GM13976 (cell line): ENCODE results near the gene RYR1.

Experiments used
- DNase-seq: peaks from one replicate; pipeline ENCODE4 v3.0.0; 2012; ENCODE audit warnings: low spot score
- CTCF ChIP-seq: IDR thresholded peaks from 2 replicates; pipeline ENCODE4 v1.5.1; 2012; ENCODE audit warnings: borderline replicate concordance, mild to moderate bottlenecking; ENCODE audit not compliant: insufficient read depth; ENCODE audit errors: extremely low read depth, missing control alignments, control extremely low read depth
- in situ Hi-C: fragments of 300-500 bp; cut with MboI; formaldehyde crosslinking; loops from one replicate; pipeline ENCODE4 v1.12.0; 2022; ENCODE audit warnings: low sequenced_read_pairs, mixed read lengths, inconsistent platforms; ENCODE audit not compliant: unreplicated experiment

The RYR1 gene

GRCh38 chr19:38485541-38486285 is 52.2 kb downstream of the RYR1 start:
- no peak for TF ChIP-seq CTCF
- in situ Hi-C loops: no loop called here
- no peak for DNase-seq

GRCh38 chr19:38486731-38487336 is 53.3 kb downstream of the RYR1 start:
- DNase-seq: no peak
- in situ Hi-C loops: no loop called here

GRCh38 chr19:38488096-38488495 is 54.6 kb downstream of the RYR1 start:
- in situ Hi-C loops: no loop called here
- no peak for DNase-seq
- no peak for TF ChIP-seq CTCF

More at GRCh38 chr19:38486731-38487336, 53.3 kb downstream of the RYR1 start:
- TF ChIP-seq CTCF: no peak

- no peak for TF ChIP-seq CTCF
- no peak for DNase-seq
- in situ Hi-C loops: no loop called here
These were observed 55.4 kb downstream of the RYR1 start for GRCh38 chr19:38488776-38489481.

- TF ChIP-seq CTCF: no peak
- no peak for DNase-seq
- in situ Hi-C loops: no loop called here
These were observed 57.4 kb downstream of the RYR1 start for GRCh38 chr19:38490861-38491260.

- in situ Hi-C loops: no loop called here
- no peak for DNase-seq
- TF ChIP-seq CTCF: no peak
These were observed 58.8 kb downstream of the RYR1 start for GRCh38 chr19:38492181-38492813.
